Measurements from ENCODE around the gene TMEM132C. TPM values are rescaled to one million over a fixed set of nuclear protein-coding genes. Genes with fewer than 3 reads are reported as not detected.

Gene TMEM132C
- total and polyA plus RNA-seq, 3 donors from 2014 or later: 2.9 to 5.5 (median 3.3) TPM

GRCh38 chr12:128571906-128572810 lies 305.2 kb downstream of the TMEM132C start:
- Histone ChIP-seq H3K9me3 (no peaks in the 10 kb centered on the region), H3K4me3 (no peak overlapping the region), H3K27me3 (no peaks in the 10 kb centered on the region), H3K27ac (no peak overlapping the region), H3K36me3 (ENCODE audit: low read depth, missing control alignments) (no peaks in the 10 kb centered on the region), H3K4me1 (no peaks in the 10 kb centered on the region)
- DNase-seq: peak; percentile 86
- TF ChIP-seq CTCF (IDR thresholded peaks at IDR 0.05) (no peak), POLR2A (IDR thresholded peaks at IDR 0.05) (no peak)
- intact Hi-C loops (cut with DNase I; ENCODE audit: low total_unique reads): no loop called here
- WGBS, 2 donors: 81 to 83% methylated on average over 4 to 7 of the region's 7 CpGs

- Histone ChIP-seq H3K4me1 (no peaks in the 10 kb centered on the region), H3K9me3 (no peaks in the 10 kb centered on the region), H3K27ac (no peak overlapping the region), H3K36me3 (ENCODE audit: low read depth, missing control alignments) (no peaks in the 10 kb centered on the region), H3K27me3 (no peaks in the 10 kb centered on the region), H3K4me3 (no peak overlapping the region)
- TF ChIP-seq CTCF (IDR thresholded peaks at IDR 0.05): no peak
- TF ChIP-seq POLR2A (IDR thresholded peaks at IDR 0.05): no peak
- 59 to 65% methylated on average over 4 of the region's 4 CpGs for WGBS, 2 donors
- DNase-seq: no peak
- intact Hi-C loops (cut with DNase I; ENCODE audit: low total_unique reads): no loop called here
Measured at GRCh38 chr12:128573907-128574306, 306.9 kb downstream of the TMEM132C start.

- TF ChIP-seq CTCF (IDR thresholded peaks at IDR 0.05) (no peak), POLR2A (IDR thresholded peaks at IDR 0.05) (no peak)
- H3K27ac ChIP-seq: no peak overlapping the region
- 91 to 94% methylated on average over 8 of the region's 8 CpGs for WGBS, 2 donors
- no peaks in the 10 kb centered on the region for H3K27me3 ChIP-seq
- no peaks in the 10 kb centered on the region for H3K4me1 ChIP-seq
- DNase-seq: no peak
- H3K9me3 ChIP-seq: no peaks in the 10 kb centered on the region
- H3K36me3 ChIP-seq (ENCODE audit: low read depth, missing control alignments): no peaks in the 10 kb centered on the region
- H3K4me3 ChIP-seq: no peak overlapping the region
- intact Hi-C loops (cut with DNase I; ENCODE audit: low total_unique reads): no loop called here
Measured at GRCh38 chr12:128578045-128578444, 311.1 kb downstream of the TMEM132C start.

- WGBS, 2 donors: 53 to 61% methylated on average over 7 of the region's 7 CpGs
- TF ChIP-seq CTCF (IDR thresholded peaks at IDR 0.05): no peak
- TF ChIP-seq POLR2A (IDR thresholded peaks at IDR 0.05): no peak
- intact Hi-C loops (cut with DNase I; ENCODE audit: low total_unique reads): no loop called here
- Histone ChIP-seq H3K4me3 (no peak overlapping the region), H3K4me1 (no peaks in the 10 kb centered on the region), H3K9me3 (no peaks in the 10 kb centered on the region), H3K27me3 (no peaks in the 10 kb centered on the region), H3K27ac (no peak overlapping the region), H3K36me3 (ENCODE audit: low read depth, missing control alignments) (no peaks in the 10 kb centered on the region)
- no peak for DNase-seq
Measured at GRCh38 chr12:128581321-128581761, 314.4 kb downstream of the TMEM132C start.
